ENCODE measurements around the gene NAGK. TPM values are rescaled to one million over a fixed set of nuclear protein-coding genes. Genes with fewer than 3 reads are reported as not detected.

NAGK gene
- total RNA-seq, 3 donors from 2014 or later (not counting 1 experiment from before 2014, with no cell fraction given) = 67.3 to 93.6 (median 74.9) TPM

GRCh38 chr2:71042287-71042686 lies 26.2 kb upstream of the NAGK start:
- H3K4me1 ChIP-seq (ENCODE audit: control insufficient read depth, insufficient read depth, low read length) = no peaks in the 10 kb centered on the region
- peaks cover 17 to 19% of the 10 kb centered on the region in 2 donors for H3K27me3 Mint-ChIP-seq (ENCODE audit: low read depth in 2 of 2)
- H3K27me3 ChIP-seq (ENCODE audit: control insufficient read depth, insufficient read depth, low read length) = no peaks in the 10 kb centered on the region
- no peak overlapping the region for H3K27ac ChIP-seq (ENCODE audit: low read length)
- WGBS (ENCODE audit: insufficient coverage) = 80% methylated on average over 1 of the region's 4 CpGs
- H3K4me3 ChIP-seq (ENCODE audit: low read length) = no peak overlapping the region
- DNase-seq (no peak), ATAC-seq (no peak)
- H3K9me3 Mint-ChIP-seq = no peaks in the 10 kb centered on the region
- H3K36me3 Mint-ChIP-seq = no peaks in the 10 kb centered on the region
- intact Hi-C loops (cut with micrococcal nuclease) = no loop called here
- no peak overlapping the region for H3K27ac Mint-ChIP-seq
- no peaks in the 10 kb centered on the region for H3K4me1 Mint-ChIP-seq
- TF ChIP-seq, protein P1, sequence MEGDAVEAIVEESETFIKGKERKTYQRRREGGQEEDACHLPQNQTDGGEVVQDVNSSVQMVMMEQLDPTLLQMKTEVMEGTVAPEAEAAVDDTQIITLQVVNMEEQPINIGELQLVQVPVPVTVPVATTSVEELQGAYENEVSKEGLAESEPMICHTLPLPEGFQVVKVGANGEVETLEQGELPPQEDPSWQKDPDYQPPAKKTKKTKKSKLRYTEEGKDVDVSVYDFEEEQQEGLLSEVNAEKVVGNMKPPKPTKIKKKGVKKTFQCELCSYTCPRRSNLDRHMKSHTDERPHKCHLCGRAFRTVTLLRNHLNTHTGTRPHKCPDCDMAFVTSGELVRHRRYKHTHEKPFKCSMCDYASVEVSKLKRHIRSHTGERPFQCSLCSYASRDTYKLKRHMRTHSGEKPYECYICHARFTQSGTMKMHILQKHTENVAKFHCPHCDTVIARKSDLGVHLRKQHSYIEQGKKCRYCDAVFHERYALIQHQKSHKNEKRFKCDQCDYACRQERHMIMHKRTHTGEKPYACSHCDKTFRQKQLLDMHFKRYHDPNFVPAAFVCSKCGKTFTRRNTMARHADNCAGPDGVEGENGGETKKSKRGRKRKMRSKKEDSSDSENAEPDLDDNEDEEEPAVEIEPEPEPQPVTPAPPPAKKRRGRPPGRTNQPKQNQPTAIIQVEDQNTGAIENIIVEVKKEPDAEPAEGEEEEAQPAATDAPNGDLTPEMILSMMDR (IDR thresholded peaks at IDR 0.05) = no peak
- H3K36me3 ChIP-seq (ENCODE audit: control insufficient read depth, insufficient read depth, low read length) = no peaks in the 10 kb centered on the region
- no peaks in the 10 kb centered on the region for H3K9me3 ChIP-seq (ENCODE audit: control insufficient read depth, insufficient read depth, low read length)
- H3K4me3 Mint-ChIP-seq = no peak overlapping the region

- TF ChIP-seq, protein P1 (IDR thresholded peaks at IDR 0.05) = no peak
- H3K4me1 ChIP-seq (ENCODE audit: control insufficient read depth, insufficient read depth, low read length) = no peaks in the 10 kb centered on the region
- no peak overlapping the region for H3K27ac Mint-ChIP-seq
- WGBS (ENCODE audit: insufficient coverage) = 80% methylated on average over 32 of the region's 36 CpGs
- no peaks in the 10 kb centered on the region for H3K9me3 Mint-ChIP-seq
- H3K36me3 Mint-ChIP-seq = no peaks in the 10 kb centered on the region
- H3K4me1 Mint-ChIP-seq = no peaks in the 10 kb centered on the region
- H3K4me3 Mint-ChIP-seq = no peak overlapping the region
- intact Hi-C loops (cut with micrococcal nuclease) = no loop called here
- H3K27me3 ChIP-seq (ENCODE audit: control insufficient read depth, insufficient read depth, low read length) = no peaks in the 10 kb centered on the region
- peaks cover 6 to 10% of the 10 kb centered on the region in 2 donors for H3K27me3 Mint-ChIP-seq (ENCODE audit: low read depth in 2 of 2)
- H3K36me3 ChIP-seq (ENCODE audit: control insufficient read depth, insufficient read depth, low read length) = no peaks in the 10 kb centered on the region
- H3K4me3 ChIP-seq (ENCODE audit: low read length) = no peak overlapping the region
- DNase-seq (no peak), ATAC-seq (no peak)
- H3K27ac ChIP-seq (ENCODE audit: low read length) = no peak overlapping the region
- H3K9me3 ChIP-seq (ENCODE audit: control insufficient read depth, insufficient read depth, low read length) = no peaks in the 10 kb centered on the region
Observed at GRCh38 chr2:71043531-71044407, 24.7 kb upstream of the NAGK start.

GRCh38 chr2:71045151-71045550 lies 23.3 kb upstream of the NAGK start:
- 98% methylated on average over 4 of the region's 7 CpGs for WGBS (ENCODE audit: insufficient coverage)
- no peaks in the 10 kb centered on the region for H3K27me3 ChIP-seq (ENCODE audit: control insufficient read depth, insufficient read depth, low read length)
- H3K27me3 Mint-ChIP-seq (ENCODE audit: low read depth in 2 of 2) = peaks cover 6 to 10% of the 10 kb centered on the region in 2 donors
- intact Hi-C loops (cut with micrococcal nuclease) = no loop called here
- DNase-seq = no peak
- H3K4me1 ChIP-seq (ENCODE audit: control insufficient read depth, insufficient read depth, low read length) = no peaks in the 10 kb centered on the region
- no peak overlapping the region for H3K27ac ChIP-seq (ENCODE audit: low read length)
- no peak overlapping the region for H3K4me3 ChIP-seq (ENCODE audit: low read length)
- H3K4me1 Mint-ChIP-seq = no peaks in the 10 kb centered on the region
- no peak overlapping the region for H3K27ac Mint-ChIP-seq
- TF ChIP-seq, protein P1 (IDR thresholded peaks at IDR 0.05) = no peak
- no peaks in the 10 kb centered on the region for H3K36me3 ChIP-seq (ENCODE audit: control insufficient read depth, insufficient read depth, low read length)
- ATAC-seq = no peak
- no peaks in the 10 kb centered on the region for H3K9me3 Mint-ChIP-seq
- no peaks in the 10 kb centered on the region for H3K9me3 ChIP-seq (ENCODE audit: control insufficient read depth, insufficient read depth, low read length)
- H3K4me3 Mint-ChIP-seq = no peak overlapping the region
- H3K36me3 Mint-ChIP-seq = no peaks in the 10 kb centered on the region

Measured in natural killer cell (primary cell).